NCI-H2107 treated with DMSO at 0.1 percent for 48 hours (cell line): ENCODE results near the gene RWDD3.

Experiments used
- DNase-seq: peaks from one replicate; lab custom pipeline; 2025; ENCODE audit not compliant: unreplicated experiment; lab: John Stamatoyannopoulos, UW

Gene RWDD3

GRCh38 chr1:95281781-95282517, 47.9 kb downstream of the RWDD3 start:
- no peak for DNase-seq

GRCh38 chr1:95282518-95282895, 48.5 kb downstream of the RWDD3 start:
- DNase-seq, result no peak

- no peak for DNase-seq
Observed at GRCh38 chr1:95284420-95284819, 50.4 kb downstream of the RWDD3 start.

GRCh38 chr1:95286479-95286878, 52.5 kb downstream of the RWDD3 start:
- no peak for DNase-seq

GRCh38 chr1:95287081-95287480, 53.1 kb downstream of the RWDD3 start:
- no peak for DNase-seq

GRCh38 chr1:95287825-95288224, 53.8 kb downstream of the RWDD3 start:
- DNase-seq, result no peak
